HG02973 (cell line): ENCODE data around the gene SDCCAG8.

Source experiments
- ATAC-seq: cut with Tn5 transposase; IDR thresholded peaks from one replicate; pipeline ENCODE4 v1.9.1; 2021; ENCODE audit warnings: moderate library complexity; ENCODE audit not compliant: unreplicated experiment

SDCCAG8 gene

GRCh38 chr1:243535014-243535413, 279.2 kb downstream of the SDCCAG8 start:
- ATAC-seq = no peak

GRCh38 chr1:243539636-243540035, 283.8 kb downstream of the SDCCAG8 start:
- no peak for ATAC-seq

GRCh38 chr1:243542739-243543415, 287.0 kb downstream of the SDCCAG8 start:
- ATAC-seq = no peak

- ATAC-seq = no peak
Observed at GRCh38 chr1:243543501-243543900, 287.7 kb downstream of the SDCCAG8 start.

GRCh38 chr1:243546457-243546856, 290.6 kb downstream of the SDCCAG8 start:
- no peak for ATAC-seq

GRCh38 chr1:243547891-243548290, 292.1 kb downstream of the SDCCAG8 start:
- ATAC-seq = no peak

- no peak for ATAC-seq
Observed at GRCh38 chr1:243548516-243548915, 292.7 kb downstream of the SDCCAG8 start.

GRCh38 chr1:243549108-243549507, 293.3 kb downstream of the SDCCAG8 start:
- no peak for ATAC-seq
